Measurements from ENCODE around the gene SRMS. TPM values are rescaled to one million over a fixed set of nuclear protein-coding genes. Genes with fewer than 3 reads are reported as not detected.

The SRMS gene
- total RNA-seq, 1 donor from 2014 or later, result not detected

- no peak for DNase-seq (ENCODE audit: low spot score, unreplicated experiment)
- H3K27ac Mint-ChIP-seq, result no peak overlapping the region
- no peak for TF ChIP-seq CTCF (IDR thresholded peaks at IDR 0.05; ENCODE audit: unreplicated experiment)
- no peak overlapping the region for H3K4me3 Mint-ChIP-seq (ENCODE audit: low read depth)
- no peaks in the 10 kb centered on the region for H3K27me3 Mint-ChIP-seq
- no peaks in the 10 kb centered on the region for H3K9me3 Mint-ChIP-seq (ENCODE audit: low read depth)
- no peaks in the 10 kb centered on the region for H3K4me1 Mint-ChIP-seq (ENCODE audit: low read depth)
- peaks cover 14% of the 10 kb centered on the region for H3K36me3 Mint-ChIP-seq (ENCODE audit: insufficient read depth)
Measured at GRCh38 chr20:63591786-63592355, 44.3 kb upstream of the SRMS start.

- no peak for DNase-seq (ENCODE audit: low spot score, unreplicated experiment)
- Mint-ChIP-seq H3K4me1 (ENCODE audit: low read depth) (no peaks in the 10 kb centered on the region), H3K4me3 (ENCODE audit: low read depth) (no peak overlapping the region), H3K9me3 (ENCODE audit: low read depth) (no peaks in the 10 kb centered on the region), H3K27ac (no peak overlapping the region), H3K36me3 (ENCODE audit: insufficient read depth) (peaks cover 14% of the 10 kb centered on the region), H3K27me3 (no peaks in the 10 kb centered on the region)
- TF ChIP-seq CTCF (IDR thresholded peaks at IDR 0.05; ENCODE audit: unreplicated experiment), result no peak
Measured at GRCh38 chr20:63591147-63591533, 43.6 kb upstream of the SRMS start.

- no peak for TF ChIP-seq CTCF (IDR thresholded peaks at IDR 0.05; ENCODE audit: unreplicated experiment)
- H3K4me1 Mint-ChIP-seq (ENCODE audit: low read depth), result no peaks in the 10 kb centered on the region
- no peaks in the 10 kb centered on the region for H3K27me3 Mint-ChIP-seq
Measured at GRCh38 chr20:63590218-63591146, 42.9 kb upstream of the SRMS start.

GRCh38 chr20:63589261-63590217 lies 42.0 kb upstream of the SRMS start:
- Mint-ChIP-seq H3K4me1 (ENCODE audit: low read depth) (no peaks in the 10 kb centered on the region), H3K27ac (no peak overlapping the region), H3K36me3 (ENCODE audit: insufficient read depth) (peaks cover 14% of the 10 kb centered on the region), H3K4me3 (ENCODE audit: low read depth) (no peak overlapping the region), H3K9me3 (ENCODE audit: low read depth) (no peaks in the 10 kb centered on the region), H3K27me3 (no peaks in the 10 kb centered on the region)
- no peak for DNase-seq (ENCODE audit: low spot score, unreplicated experiment)
- TF ChIP-seq CTCF (IDR thresholded peaks at IDR 0.05; ENCODE audit: unreplicated experiment), result no peak

More at GRCh38 chr20:63590218-63591146, 42.9 kb upstream of the SRMS start:
- Mint-ChIP-seq H3K27ac (no peak overlapping the region), H3K36me3 (ENCODE audit: insufficient read depth) (peaks cover 14% of the 10 kb centered on the region), H3K9me3 (ENCODE audit: low read depth) (no peaks in the 10 kb centered on the region), H3K4me3 (ENCODE audit: low read depth) (no peak overlapping the region)
- DNase-seq (ENCODE audit: low spot score, unreplicated experiment), result no peak

- no peak overlapping the region for H3K4me3 Mint-ChIP-seq (ENCODE audit: low read depth)
- no peak for TF ChIP-seq CTCF (IDR thresholded peaks at IDR 0.05; ENCODE audit: unreplicated experiment)
- H3K4me1 Mint-ChIP-seq (ENCODE audit: low read depth), result no peaks in the 10 kb centered on the region
- no peaks in the 10 kb centered on the region for H3K9me3 Mint-ChIP-seq (ENCODE audit: low read depth)
- H3K27ac Mint-ChIP-seq, result no peak overlapping the region
- no peaks in the 10 kb centered on the region for H3K27me3 Mint-ChIP-seq
- no peak for DNase-seq (ENCODE audit: low spot score, unreplicated experiment)
- H3K36me3 Mint-ChIP-seq (ENCODE audit: insufficient read depth), result peaks cover 14% of the 10 kb centered on the region
Measured at GRCh38 chr20:63588641-63589041, 41.1 kb upstream of the SRMS start.
